Neural cell (in vitro differentiated cells): ENCODE data around the gene PPP1R14B.

ENCODE experiments used
- MXI1 ChIP-seq: fragments of 450-650 bp; conservative IDR thresholded peaks from 2 replicates; pipeline ENCODE4 v1.6.1; 2014; ENCODE audit warnings: antibody characterized with exemption, mild to moderate bottlenecking; ENCODE audit not compliant: poor library complexity, severe bottlenecking
- POLR2AphosphoS5 ChIP-seq: IDR thresholded peaks from 2 replicates; pipeline ENCODE4 v1.6.1; 2012
- TF ChIP-seq, protein P1 (sequence below): fragments of 450-650 bp; IDR thresholded peaks from 2 replicates; pipeline ENCODE4 v1.5.1; 2014; ENCODE audit warnings: antibody characterized with exemption, mild to moderate bottlenecking, moderate library complexity; ENCODE audit not compliant: poor library complexity, severe bottlenecking

DNA sequence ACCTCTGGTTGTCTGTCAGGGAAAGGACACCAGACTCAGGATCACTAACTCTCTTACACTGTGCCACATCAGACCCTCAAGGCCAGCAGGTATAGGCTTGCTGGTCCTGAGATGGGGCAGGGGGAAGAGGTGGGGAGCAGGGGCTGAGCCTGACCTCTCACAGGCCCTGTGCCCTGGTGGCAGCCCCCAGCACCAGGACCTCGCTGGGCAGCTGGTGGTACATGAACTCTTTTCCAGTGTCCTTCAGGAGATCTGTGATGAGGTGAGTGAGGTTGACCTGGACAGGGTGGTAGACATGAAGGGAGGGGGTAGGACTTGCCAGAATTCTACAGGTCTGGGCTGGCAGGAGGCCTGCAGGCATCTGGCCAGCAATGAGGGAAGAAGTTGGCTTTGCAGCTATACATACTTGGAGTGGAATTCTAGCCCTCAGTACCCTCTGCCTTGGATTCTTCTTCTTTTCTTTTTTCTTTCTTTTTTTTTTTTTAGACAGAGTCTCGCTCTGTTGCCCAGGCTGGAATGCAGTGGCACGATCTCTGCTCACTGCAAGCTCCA, 19.3 kb downstream of the PPP1R14B start:
- TF ChIP-seq POLR2AphosphoS5: no peak
- TF ChIP-seq MXI1: no peak
- TF ChIP-seq, protein P1, sequence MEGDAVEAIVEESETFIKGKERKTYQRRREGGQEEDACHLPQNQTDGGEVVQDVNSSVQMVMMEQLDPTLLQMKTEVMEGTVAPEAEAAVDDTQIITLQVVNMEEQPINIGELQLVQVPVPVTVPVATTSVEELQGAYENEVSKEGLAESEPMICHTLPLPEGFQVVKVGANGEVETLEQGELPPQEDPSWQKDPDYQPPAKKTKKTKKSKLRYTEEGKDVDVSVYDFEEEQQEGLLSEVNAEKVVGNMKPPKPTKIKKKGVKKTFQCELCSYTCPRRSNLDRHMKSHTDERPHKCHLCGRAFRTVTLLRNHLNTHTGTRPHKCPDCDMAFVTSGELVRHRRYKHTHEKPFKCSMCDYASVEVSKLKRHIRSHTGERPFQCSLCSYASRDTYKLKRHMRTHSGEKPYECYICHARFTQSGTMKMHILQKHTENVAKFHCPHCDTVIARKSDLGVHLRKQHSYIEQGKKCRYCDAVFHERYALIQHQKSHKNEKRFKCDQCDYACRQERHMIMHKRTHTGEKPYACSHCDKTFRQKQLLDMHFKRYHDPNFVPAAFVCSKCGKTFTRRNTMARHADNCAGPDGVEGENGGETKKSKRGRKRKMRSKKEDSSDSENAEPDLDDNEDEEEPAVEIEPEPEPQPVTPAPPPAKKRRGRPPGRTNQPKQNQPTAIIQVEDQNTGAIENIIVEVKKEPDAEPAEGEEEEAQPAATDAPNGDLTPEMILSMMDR: no peak
